GM21576 (cell line): ENCODE data around the gene GPR146.

Experiments used
- ATAC-seq: cut with Tn5 transposase; IDR thresholded peaks from one replicate; pipeline ENCODE4 v1.9.1; 2021; ENCODE audit warnings: mild to moderate bottlenecking, moderate library complexity; ENCODE audit not compliant: unreplicated experiment

The GPR146 gene

DNA sequence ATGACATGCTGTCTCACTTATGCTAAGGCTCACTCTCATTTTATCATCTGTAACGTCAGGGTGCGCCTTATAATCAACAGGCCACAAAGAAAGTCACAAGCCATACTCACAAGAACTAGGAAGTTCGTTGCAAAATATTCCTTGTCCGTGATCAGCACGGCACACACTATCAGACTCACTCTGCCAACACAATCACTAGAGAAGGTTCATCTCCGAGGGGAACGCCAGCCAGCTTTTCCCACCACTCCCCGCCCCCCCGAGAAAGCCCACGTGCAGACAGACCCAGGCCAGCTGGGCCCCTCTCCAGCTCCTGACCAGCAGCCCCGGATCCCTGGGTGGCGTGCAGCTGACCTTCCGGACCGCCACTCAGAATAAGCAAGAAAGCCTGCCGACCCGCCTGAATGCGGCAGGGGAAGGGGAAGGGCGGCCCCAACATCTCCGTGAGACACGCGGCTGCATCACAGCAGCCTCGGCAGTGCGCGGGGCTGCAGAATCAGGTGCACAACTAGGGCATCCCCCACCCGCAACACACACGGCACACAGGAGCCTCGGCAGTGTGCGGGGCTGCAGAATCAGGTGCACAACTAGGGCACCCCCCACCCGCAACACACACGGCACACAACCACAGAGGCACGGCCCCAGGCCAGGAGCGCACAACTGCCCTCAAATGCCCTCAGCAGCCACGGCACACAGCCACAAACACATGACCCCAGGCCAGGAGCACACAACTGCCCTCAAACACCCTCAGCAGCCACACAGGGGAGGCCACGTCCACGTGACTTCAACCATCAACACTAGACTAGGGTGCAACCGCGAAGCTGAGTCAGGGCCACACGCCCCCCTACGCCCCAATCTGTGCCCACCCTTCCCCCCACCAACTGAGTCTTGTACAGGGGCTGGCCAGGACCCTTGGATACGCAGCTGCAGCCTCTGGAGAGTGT, 2.5 kb upstream of the GPR146 start:
- ATAC-seq = no peak

DNA sequence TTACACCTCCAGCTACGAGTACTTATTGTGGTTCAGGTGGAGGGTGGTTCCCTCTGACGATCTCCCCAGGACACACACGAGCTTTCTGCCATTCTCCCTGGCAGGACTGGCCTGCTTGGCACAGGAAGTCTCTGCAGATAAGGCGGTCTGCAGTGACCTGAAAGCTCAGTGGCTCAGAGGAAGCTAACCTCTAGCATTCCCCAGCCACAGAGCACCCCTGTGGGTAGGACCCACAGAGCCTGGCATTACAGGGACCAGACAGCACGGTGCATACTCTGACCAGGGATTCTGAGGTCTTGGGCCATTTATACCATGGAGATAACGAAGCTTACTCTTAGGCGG, 1.9 kb upstream of the GPR146 start:
- ATAC-seq = no peak

DNA sequence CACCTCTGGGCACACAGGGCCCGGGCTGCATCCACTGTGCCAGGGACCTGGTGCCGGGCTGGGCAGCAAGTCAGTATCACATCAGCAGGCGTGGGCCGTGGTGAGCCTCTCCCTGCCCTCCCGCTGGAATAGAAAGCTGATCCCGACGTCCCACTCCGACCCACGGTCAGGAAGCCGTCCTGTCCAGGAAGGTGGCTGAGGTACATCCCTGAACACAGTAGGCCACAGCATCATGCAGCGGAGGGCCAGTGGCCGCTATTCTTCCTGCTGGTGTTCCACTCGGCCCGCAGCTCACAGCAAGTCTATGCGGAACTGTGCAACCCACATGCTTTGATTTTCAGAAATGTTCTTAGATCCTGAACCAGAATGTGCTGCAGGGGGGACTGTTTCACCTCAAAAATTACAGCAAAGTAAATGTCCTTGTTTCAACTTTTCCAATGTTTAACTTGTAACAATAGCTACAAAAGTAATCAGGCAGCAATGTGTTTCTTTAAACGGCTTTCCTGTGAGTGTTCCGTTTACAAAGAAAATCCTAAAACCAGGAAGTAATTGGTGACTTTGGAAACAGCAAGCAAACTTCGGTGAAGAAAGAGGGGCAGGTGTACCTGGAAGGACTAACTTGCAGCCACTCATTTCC, 676 bp upstream of the GPR146 start:
- ATAC-seq = no peak

DNA sequence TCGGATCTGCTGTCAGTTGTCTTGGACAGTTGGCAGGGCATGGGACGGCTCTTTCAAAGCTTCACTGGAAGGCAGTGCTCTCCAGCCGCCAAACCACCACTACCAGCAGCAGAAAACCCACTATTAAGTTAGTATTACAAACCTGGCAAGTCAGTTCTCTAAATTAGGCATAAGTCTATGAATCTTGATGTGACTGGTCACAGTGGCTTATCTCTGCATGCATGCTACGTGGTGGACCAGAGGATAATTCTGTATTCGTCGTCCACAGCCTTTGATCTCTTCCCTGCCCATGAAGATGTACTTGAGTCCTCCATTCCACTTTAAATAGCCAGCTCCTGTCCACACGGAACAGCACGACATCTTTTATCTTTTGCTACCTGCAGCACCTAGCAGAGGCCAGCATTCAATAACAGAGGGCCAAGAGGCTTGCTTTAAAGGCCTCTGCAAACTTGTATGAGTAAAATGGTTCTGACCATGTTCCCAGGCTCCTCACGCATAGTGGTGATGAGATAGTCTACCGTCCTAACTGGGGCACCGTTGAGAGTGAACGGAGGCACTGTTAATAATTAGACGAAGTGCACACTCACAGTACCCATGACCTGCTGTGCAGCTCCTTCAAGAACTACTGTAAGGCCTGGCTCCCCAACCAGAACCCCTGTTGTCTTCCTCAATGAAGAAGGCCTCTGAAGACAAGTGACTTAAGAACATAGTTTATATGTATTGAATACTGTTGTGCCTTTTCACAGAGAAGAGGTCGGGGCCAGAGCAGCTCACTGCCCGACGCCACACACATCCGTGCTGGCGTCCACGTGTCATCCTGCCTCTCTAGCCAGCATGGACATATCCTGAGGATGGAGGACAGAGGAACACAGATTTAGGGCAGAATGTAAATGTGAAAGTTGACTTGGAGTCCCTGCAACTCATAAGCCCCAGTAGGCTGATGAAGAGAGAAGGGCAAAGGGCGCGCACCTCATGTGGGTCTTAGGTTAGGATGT, 1.0 kb downstream of the GPR146 start:
- no peak for ATAC-seq

DNA sequence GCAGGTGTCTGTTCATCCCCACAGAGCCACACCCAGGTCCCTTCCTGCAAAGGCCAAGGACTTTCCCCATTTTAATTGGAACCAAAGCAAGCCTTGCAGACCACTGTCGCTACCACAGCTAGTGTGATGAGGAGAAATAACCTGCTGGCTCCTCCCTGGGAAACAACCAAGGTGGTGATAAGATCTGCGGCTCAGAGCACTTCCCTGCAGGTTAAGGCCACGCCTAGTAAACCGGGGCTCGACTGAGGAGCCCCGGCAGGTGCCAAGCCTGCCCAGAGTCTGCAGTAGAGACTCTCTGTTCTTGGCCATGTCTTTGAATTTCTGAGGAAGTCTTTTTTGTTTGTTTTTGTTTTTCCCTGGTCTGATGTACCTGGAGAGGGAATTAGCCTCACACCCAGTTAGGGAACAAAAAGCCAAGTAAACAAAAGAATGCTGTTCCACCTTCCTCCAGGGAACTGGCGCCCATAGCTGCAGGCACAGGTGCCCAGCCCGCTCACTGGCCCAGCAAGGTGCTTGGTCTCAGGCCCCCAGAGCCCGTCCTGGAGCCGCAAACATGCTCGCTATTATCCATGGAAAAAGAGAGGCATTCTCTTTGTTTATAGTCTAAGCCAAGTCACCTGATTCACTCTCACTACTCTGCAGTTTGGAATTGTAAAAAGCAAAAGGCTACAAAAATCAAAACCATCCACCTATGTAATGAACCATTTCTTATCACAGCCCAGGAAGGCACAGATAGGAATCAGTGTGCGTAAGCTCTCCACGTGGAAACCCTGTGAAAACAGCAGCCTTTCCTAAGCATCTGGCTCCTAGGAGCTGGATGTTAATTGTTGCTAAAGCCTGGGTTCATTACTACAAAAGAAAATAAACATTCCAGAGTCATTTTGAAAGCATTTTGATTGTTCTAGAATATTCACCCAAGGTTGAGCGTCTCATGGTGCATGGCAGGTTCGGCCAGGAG, 2.7 kb downstream of the GPR146 start:
- ATAC-seq = no peak

DNA sequence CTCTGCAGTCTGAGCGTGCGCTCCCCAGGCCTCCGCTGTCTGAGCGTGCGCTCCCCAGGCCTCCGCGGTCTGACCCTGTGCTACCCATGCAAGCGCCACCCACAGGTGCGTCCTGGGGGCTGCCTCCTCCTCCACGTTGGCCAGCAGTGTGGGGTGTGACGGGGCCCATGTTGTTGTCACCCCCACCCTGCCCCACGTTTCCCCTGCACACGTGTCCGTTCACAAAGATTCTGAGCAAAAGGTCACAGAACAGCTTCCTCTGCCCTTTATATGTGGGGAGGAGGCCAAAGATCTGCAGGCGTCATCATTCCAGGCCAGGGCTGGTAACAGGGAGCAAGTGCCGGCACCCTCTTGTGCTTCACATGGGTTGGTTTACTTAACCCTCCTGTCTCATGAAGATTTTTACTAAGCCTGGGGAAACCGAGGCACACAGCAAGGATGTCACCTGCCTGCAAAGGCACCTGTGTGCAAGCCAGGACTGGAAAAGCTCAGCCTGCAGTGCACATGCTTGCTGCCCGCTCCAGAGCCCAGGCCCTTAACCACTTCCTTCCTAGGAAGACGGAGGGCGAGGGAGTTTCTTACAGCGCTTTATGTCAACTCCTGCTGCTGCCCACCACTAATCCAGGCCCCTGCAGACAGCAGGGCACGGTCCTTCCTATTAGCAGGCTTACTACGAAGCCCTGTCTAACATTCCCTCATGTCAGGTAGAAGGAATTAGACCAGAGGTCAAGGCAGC, 4.8 kb downstream of the GPR146 start:
- no peak for ATAC-seq

DNA sequence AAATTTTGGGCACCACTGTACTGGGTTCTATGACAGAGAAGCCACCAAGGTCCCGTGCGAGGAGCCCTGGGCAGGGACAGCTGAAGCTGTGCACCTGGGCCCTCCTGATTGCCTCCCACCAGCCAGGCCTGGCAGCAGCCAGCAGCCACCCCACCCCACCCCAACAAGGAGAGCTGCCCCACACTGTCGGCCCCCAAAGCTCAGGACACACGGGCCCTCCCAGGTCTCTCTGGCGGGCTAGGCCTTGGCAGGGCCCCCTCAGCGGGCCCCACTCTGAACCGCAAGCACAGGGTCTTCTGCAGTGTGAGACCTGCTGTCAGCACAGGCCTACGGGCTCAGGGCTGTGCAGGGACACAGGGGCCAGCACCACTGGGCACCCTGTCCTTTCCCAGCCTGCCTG, 5.5 kb downstream of the GPR146 start:
- ATAC-seq = no peak

DNA sequence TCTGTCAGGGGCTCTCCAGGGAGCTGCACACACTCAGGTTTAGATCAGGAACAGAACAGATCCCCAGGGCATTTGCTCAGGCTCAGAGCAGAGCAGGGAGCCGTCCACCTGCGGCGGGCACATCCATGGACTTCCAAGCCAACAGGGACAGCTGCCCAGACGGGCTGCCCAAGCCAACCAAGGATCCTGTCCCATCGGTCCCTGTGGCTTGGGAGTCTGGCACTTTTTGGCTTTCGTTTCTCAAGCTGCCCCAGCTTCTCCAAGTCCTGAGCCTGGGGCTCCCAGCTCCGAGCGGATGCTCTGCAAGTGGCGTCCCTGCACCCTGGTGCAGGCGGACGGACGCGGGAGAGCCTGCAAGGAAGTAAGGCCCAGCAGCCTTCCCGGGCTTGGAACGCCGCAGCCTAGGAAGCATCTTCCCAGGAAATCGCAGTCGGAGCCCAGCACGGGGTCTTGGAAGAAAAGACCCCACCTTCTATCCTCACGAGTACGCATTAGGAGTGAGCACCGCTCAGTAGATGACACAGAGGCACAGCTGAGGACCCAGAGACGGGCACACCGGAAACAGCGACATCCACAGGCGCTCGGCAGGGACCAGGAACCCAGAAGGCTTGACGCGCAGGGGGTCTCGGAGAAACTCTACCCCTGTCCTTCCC, 6.0 kb downstream of the GPR146 start:
- ATAC-seq = no peak

DNA sequence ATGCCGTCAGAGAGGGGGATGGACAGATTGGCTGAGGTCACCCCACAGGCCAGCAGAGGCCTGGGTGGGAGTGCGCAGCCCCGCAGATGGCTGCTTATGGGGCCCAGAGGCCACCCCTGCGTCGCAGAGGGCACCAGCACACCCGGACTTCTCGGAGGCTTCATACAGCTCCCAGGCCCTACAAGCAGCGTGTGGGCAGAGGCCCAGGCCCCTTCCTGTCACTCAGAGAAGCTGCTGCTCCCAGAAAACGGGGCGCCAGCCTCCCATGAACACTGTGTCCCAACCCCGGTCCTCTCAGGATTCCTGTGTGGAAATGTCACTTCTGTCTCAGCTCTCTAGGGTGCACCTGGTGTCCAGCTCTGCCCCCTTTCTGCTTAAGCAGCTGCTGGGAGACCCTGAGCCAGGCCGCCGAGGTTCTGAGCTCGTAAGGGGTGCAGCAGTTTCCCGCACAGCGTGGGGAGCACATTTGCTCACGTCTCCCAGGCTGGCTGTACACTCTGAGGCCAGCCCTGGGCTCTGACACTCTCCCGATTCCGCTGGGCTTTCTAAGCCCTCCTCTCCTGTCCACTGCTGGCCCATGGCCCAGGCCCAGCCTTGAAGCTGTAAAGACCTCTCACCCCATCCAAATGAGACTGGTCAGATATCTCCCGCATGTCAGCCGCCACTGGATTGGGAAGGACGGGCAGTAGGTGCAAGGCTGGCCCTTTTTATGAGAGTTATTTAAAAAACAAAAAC, 6.8 kb downstream of the GPR146 start:
- ATAC-seq = no peak

DNA sequence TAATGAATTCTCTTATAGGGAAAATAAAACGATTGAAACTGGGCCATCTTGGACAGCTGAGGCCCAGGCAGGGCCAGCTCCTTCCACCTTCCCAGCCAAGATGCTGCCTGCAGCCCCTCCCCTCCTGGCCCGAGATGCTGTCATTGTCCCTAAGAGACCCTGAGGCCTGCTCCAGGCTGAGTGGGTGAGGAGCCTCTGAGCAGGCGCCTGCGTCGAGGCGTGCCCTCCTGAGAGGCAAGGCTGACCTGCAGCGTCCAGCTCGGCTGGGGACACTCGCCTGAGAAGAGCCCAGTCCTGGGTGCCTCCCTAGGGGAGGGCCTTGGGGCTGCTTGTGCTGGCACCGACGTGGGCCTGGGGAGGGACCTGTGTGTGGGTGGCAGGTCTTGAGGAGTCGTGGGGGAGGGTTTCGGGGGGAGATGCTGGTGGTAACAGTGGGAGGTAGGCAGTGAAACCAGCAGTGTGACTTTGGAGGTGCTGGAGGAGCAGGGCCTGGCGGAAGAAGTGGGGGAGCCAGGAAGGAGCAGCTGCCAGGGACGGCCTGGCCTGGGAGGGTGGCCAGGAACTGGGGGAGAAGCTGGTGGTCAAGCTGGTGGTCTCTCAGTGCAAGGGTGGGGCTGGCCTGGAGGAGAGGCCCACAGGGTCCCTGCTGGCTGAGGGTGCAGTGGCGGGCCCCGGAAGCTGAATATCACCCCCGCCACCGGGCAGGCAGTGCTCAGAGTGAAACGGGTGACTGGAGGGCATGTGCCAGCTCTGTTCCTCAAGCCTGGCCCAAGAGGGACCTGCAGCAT, 7.9 kb downstream of the GPR146 start:
- ATAC-seq = no peak

DNA sequence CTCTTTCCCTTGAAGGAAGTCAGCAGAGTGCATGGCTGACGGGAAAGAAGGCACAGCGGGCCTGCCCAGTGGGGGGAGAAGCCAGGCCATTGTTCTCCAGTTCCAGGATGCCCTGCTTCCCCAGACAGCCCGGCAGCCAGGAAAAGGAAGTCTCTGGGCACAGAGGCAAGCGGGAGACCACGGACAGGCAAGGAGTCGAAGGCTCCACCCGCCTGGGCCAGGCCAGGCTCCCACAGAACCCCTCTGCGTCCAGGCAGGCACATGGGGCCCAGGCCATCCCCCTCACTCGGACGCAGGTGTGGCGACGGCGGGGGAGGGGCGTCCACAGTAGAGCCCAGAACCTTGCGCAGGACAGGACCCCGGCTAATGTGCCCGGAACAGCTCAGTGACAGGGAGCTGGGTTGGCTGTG, 8.7 kb downstream of the GPR146 start:
- ATAC-seq = no peak

DNA sequence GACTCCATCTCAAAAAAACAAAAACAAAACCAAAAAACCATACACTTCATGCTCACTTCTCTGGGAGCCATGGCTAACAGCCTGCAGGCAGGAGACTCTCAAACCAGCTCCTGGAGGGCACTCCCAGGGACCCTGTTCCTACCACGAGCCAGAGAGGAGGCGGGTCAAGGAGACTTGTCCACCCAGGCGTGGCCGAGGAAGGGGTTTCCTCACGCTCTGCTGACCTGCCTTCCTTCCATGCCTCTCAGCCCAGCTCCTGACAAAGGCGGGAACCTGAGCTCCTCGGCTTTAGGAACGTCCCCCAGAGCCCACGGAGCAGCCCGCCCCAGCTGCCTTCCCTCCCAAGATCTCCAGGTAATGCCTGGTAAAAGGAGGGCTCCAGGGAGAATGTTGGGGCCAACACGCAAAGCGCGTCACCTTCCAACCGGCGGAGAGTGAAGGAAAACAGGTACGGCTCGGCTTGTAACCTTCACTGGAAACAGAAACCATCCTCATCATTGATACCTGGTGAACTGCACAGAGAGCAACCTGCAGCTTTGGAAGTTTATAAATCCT, 9.5 kb downstream of the GPR146 start:
- ATAC-seq = no peak

DNA sequence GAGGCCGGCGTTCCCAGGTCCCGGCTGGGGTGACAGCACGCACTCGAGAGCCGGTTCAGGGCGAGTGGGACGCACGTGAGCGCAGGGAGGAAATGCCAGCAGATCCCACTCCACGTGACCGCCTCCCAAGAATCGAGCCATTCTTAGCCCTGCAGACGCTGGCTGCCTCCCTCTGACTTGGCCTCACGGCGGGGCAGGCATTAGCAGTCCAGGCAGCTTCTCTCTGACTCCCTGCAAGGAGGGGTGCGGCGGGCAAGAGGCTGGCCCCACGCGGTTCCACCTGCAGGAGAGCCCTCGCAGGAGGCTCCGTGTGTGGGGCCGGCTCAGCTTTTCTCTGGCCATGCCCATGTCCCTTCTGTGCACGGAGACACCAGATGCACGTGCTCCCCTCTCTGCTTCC, 10.1 kb downstream of the GPR146 start:
- no peak for ATAC-seq

DNA sequence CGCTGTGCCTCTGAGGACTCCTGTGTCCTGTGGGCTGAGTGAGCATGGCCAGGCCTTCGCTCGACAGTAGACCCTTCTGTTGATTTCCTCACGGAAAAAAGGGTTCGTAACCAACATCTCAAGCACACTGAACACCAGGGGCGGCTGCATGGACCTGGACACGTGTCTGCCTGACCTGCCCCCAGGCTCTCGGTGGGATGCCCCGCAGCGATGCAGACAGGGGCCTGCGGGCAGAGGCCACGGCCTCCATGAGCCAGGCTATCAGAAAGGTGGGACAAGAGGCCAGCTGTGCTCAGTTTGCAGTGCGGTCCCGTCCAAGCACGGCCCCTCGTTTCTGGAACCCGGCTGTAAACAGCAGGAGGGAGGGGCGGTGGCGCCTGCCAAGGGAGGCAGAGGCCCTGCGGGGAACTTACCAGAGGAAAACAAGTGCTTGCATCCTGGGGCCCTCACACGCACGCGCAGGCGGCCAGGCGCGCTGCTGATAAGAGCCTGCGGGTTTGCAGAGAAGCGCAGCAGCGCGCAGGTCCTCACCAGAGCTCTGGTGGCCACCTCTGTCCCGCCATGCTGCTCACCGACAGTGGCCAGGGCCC, 10.6 kb downstream of the GPR146 start:
- ATAC-seq = no peak

DNA sequence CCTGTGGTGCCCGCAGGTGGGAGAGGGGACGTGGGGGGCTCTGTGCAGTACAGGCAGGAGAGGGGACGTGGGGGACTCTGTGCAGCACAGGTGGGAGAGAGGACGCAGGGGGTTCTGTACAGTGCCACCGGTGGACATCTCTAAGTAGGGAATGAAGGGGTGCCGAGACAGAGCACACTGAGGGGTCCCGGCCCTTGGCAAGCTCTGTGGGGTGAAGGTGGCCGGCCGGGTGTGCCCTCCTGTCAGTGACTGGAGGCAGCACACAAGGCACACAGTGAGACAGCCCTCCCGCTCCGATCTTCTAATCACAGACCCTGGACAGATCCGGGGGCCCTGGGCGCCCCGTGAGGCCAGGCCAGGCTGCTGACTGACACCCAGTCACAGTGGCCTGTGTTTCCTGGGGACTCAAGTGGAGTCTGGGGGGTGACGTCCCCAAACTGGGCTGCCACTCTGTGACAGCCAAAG, 11.2 kb downstream of the GPR146 start:
- ATAC-seq = no peak

DNA sequence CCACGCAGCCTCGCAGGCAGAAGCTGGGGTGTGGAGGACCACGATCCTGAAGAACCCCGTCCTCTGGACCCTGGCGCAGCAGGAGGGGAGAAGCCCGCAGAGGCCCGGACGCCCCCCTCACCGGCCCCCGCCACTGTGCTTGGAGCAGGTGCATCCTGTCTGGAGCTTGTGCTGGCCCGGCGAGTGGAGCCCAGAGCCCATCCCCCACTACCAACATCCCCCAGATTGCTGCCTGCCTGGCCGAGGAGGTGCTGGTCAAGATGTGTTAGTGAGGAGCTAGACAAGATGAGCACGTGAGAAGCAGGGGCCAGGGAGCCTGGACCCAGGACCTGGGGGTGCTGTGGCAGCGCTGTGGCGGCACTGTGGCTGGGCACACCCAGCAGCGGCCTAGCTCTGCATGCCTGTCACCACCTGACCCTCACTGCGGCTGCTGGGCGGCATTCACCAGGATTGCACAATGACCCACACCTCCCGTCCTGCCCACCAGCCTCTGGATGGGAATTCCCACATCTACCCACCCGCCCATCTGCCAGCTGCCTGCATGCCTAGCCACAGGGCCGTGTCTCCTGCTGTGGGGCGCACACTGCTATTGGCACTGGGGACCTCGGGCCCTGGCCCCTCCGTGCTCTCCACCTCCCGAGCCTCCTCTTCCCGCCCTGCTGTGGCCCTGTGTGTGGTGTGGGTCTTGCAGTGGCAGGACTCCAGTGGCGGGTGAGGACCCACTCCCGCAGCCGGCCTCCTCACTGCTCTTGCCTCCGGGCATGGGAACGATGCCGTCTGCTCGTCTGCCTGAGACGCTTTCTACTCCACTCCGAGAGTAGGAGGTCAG, 11.8 kb downstream of the GPR146 start:
- no peak for ATAC-seq
